ENCODE data around the gene WDR46. TPM values are rescaled to one million over a fixed set of nuclear protein-coding genes. Genes with fewer than 3 reads are reported as not detected.

WDR46 gene
- total and polyA plus RNA-seq, 5 experiments from 2014 or later, result 53.3 to 83.7 (median 71.3) TPM

GRCh38 chr6:33318426-33319073 is 29.5 kb upstream of the WDR46 start:
- H3K36me3 Mint-ChIP-seq, result peaks cover 0 to 45% (median 16%) of the 10 kb centered on the region in 3 donors
- POLR2A ChIA-PET, result interaction anchor here (0.5 to 5.3 kb wide), 21 partner anchors 8 to 474 kb away, joined by 3 to 141 read pairs (median 11); partner anchors contain the start of genes B3GALT4, PFDN6, RGL2 and RPS18
- H3K4me1 Mint-ChIP-seq, result peaks cover 41 to 90% (median 83%) of the 10 kb centered on the region in 4 donors
- no peak for DNase-seq
- H3K9me3 Mint-ChIP-seq, result no peaks in the 10 kb centered on the region
- H3K27me3 Mint-ChIP-seq, result no peaks in the 10 kb centered on the region
- peak overlapping the region; percentile 80 to 100 (median 99) for H3K4me3 Mint-ChIP-seq
- peak overlapping the region; percentile 95 to 100 (median 98) for H3K27ac Mint-ChIP-seq
- no peak for ATAC-seq

- POLR2A ChIA-PET, result interaction anchor here (0.6 to 5.3 kb wide), 28 partner anchors 9 to 1689 kb away, joined by 3 to 141 read pairs (median 5); partner anchors contain the start of genes B3GALT4, PFDN6, RGL2 and RPS18
- DNase-seq, result peak; percentile 89 to 98 (median 94)
- Mint-ChIP-seq H3K4me3 (peak within 1 kb of the TSS in 9 of 10 donors; percentile 96 to 100 (median 99)), H3K36me3 (peaks cover 0 to 45% (median 16%) of the 10 kb centered on the region in 3 donors), H3K9me3 (no peaks in the 10 kb centered on the region), H3K27me3 (no peaks in the 10 kb centered on the region), H3K27ac (peak within 1 kb of the TSS; percentile 95 to 100 (median 98)), H3K4me1 (peaks cover 36 to 87% (median 79%) of the 10 kb centered on the region in 4 donors)
- peak; percentile 59 to 62 for ATAC-seq
Observed at GRCh38 chr6:33317669-33318425, 28.8 kb upstream of the WDR46 start, which contains the start of gene ZBTB22. TSS of gene ZBTB22 (minus strand) at chr6:33317744. CDS start at chr6:33316916, 828 bp downstream.

- DNase-seq (no peak), ATAC-seq (no peak)
- H3K36me3 Mint-ChIP-seq, result peaks cover 0 to 46% (median 17%) of the 10 kb centered on the region in 3 donors
Observed at GRCh38 chr6:33317419-33317668, 28.3 kb upstream of the WDR46 start.

GRCh38 chr6:33316603-33317418 is 27.8 kb upstream of the WDR46 start:
- POLR2A ChIA-PET, result interaction anchor here (0.8 to 5.3 kb wide), 18 partner anchors 10 to 472 kb away, joined by 3 to 141 read pairs (median 10); partner anchors contain the start of genes B3GALT4, PFDN6, RGL2 and RPS18

More at GRCh38 chr6:33317419-33317668, 28.3 kb upstream of the WDR46 start:
- no peaks in the 10 kb centered on the region for H3K27me3 Mint-ChIP-seq
- peaks cover 36 to 88% (median 81%) of the 10 kb centered on the region in 4 donors for H3K4me1 Mint-ChIP-seq
- H3K9me3 Mint-ChIP-seq, result no peaks in the 10 kb centered on the region
- POLR2A ChIA-PET, result interaction anchor here (0.6 to 5.3 kb wide), 22 partner anchors 9 to 890 kb away, joined by 3 to 141 read pairs (median 8); partner anchors contain the start of genes B3GALT4, PFDN6, RGL2 and RPS18
- H3K27ac Mint-ChIP-seq, result peak overlapping the region in 9 of 10 donors; percentile 86 to 100 (median 95)
- H3K4me3 Mint-ChIP-seq, result peak overlapping the region in 9 of 10 donors; percentile 67 to 100 (median 83)

GRCh38 chr6:33315793-33316602 is 27.0 kb upstream of the WDR46 start:
- H3K27ac Mint-ChIP-seq, result peak overlapping the region; percentile 83 to 100 (median 98)
- H3K4me3 Mint-ChIP-seq, result peak overlapping the region; percentile 70 to 100 (median 97)
- ATAC-seq (no peak), DNase-seq (no peak)
- H3K9me3 Mint-ChIP-seq, result no peaks in the 10 kb centered on the region
- no peaks in the 10 kb centered on the region for H3K27me3 Mint-ChIP-seq
- H3K36me3 Mint-ChIP-seq, result peaks cover 0 to 42% (median 18%) of the 10 kb centered on the region in 3 donors
- POLR2A ChIA-PET, result interaction anchor here (0.6 to 5.3 kb wide), 9 partner anchors 9 to 110 kb away, joined by 3 to 141 read pairs (median 4); partner anchors contain the start of genes PFDN6, RPS18, VPS52 and WDR46
- peaks cover 29 to 85% (median 80%) of the 10 kb centered on the region in 4 donors for H3K4me1 Mint-ChIP-seq

More at GRCh38 chr6:33316603-33317418, 27.8 kb upstream of the WDR46 start:
- ATAC-seq, result no peak
- Mint-ChIP-seq H3K9me3 (no peaks in the 10 kb centered on the region), H3K27me3 (no peaks in the 10 kb centered on the region), H3K36me3 (peaks cover 0 to 44% (median 18%) of the 10 kb centered on the region in 3 donors), H3K4me3 (peak overlapping the region in 9 of 10 donors; percentile 67 to 100 (median 76)), H3K4me1 (peaks cover 32 to 88% (median 82%) of the 10 kb centered on the region in 4 donors), H3K27ac (peak overlapping the region; percentile 83 to 100 (median 96))
- DNase-seq, result peak in 1 of 10 donors; percentile 63

GRCh38 chr6:33314943-33315792 is 26.1 kb upstream of the WDR46 start:
- Mint-ChIP-seq H3K4me1 (peaks cover 28 to 82% (median 74%) of the 10 kb centered on the region in 4 donors), H3K27ac (peak overlapping the region; percentile 95 to 100 (median 98)), H3K27me3 (no peaks in the 10 kb centered on the region), H3K36me3 (peaks cover 0 to 41% (median 15%) of the 10 kb centered on the region in 3 donors), H3K9me3 (no peaks in the 10 kb centered on the region), H3K4me3 (peak overlapping the region; percentile 95 to 100 (median 98))
- DNase-seq (peak in 1 of 10 donors; percentile 21), ATAC-seq (no peak)
- POLR2A ChIA-PET, result interaction anchor here (0.6 to 5.3 kb wide), 8 partner anchors 10 to 43 kb away, joined by 4 to 141 read pairs (median 4); partner anchors contain the start of genes PFDN6, RPS18, VPS52 and WDR46

- H3K27me3 Mint-ChIP-seq, result no peaks in the 10 kb centered on the region
- peak overlapping the region; percentile 95 to 100 (median 98) for H3K27ac Mint-ChIP-seq
- POLR2A ChIA-PET, result interaction anchor here (1.1 to 5.3 kb wide), 3 partner anchors 10 to 37 kb away, joined by 4 to 141 read pairs (median 30); partner anchors contain the start of gene B3GALT4
- DNase-seq (peak; percentile 40 to 86 (median 75)), ATAC-seq (peak; percentile 32 to 55)
- peaks cover 22 to 75% (median 69%) of the 10 kb centered on the region in 4 donors for H3K4me1 Mint-ChIP-seq
- H3K36me3 Mint-ChIP-seq, result peaks cover 0 to 41% (median 9%) of the 10 kb centered on the region in 3 donors
- peak overlapping the region; percentile 95 to 99 (median 98) for H3K4me3 Mint-ChIP-seq
- no peaks in the 10 kb centered on the region for H3K9me3 Mint-ChIP-seq
Observed at GRCh38 chr6:33314515-33314942, 25.5 kb upstream of the WDR46 start.

GRCh38 chr6:33313709-33314514 is 24.9 kb upstream of the WDR46 start, which contains the start of gene TAPBP:
TSS of gene TAPBP (minus strand) at chr6:33314078. CDS start at chr6:33314041, 37 bp downstream.
- peaks cover 18 to 71% (median 65%) of the 10 kb centered on the region in 4 donors for H3K4me1 Mint-ChIP-seq
- DNase-seq, result peak; percentile 75 to 92 (median 88)
- ATAC-seq, result peak; percentile 61 to 66
- H3K4me3 Mint-ChIP-seq, result peak within 1 kb of the TSS; percentile 95 to 99 (median 98)
- H3K27me3 Mint-ChIP-seq, result no peaks in the 10 kb centered on the region
- H3K36me3 Mint-ChIP-seq, result peaks cover 0 to 39% (median 9%) of the 10 kb centered on the region in 3 donors
- H3K27ac Mint-ChIP-seq, result peak within 1 kb of the TSS; percentile 95 to 100 (median 98)
- H3K9me3 Mint-ChIP-seq, result no peaks in the 10 kb centered on the region
- POLR2A ChIA-PET, result interaction anchor here (0.9 to 5.3 kb wide), 18 partner anchors 12 to 344 kb away, joined by 3 to 141 read pairs (median 9); partner anchors contain the start of genes B3GALT4, CUTA, PFDN6 and RGL2

GRCh38 chr6:33313105-33313708 is 24.2 kb upstream of the WDR46 start:
- Mint-ChIP-seq H3K4me3 (peak overlapping the region; percentile 95 to 99 (median 98)), H3K27ac (peak overlapping the region; percentile 95 to 100 (median 98)), H3K4me1 (peaks cover 18 to 71% (median 65%) of the 10 kb centered on the region in 4 donors), H3K36me3 (peaks cover 0 to 40% (median 4%) of the 10 kb centered on the region in 3 donors), H3K27me3 (no peaks in the 10 kb centered on the region), H3K9me3 (no peaks in the 10 kb centered on the region)
- ATAC-seq (peak; percentile 6 to 15), DNase-seq (peak in 6 of 10 donors; percentile 26 to 44 (median 42))
- POLR2A ChIA-PET, result interaction anchor here (0.5 to 4.9 kb wide), 21 partner anchors 11 to 343 kb away, joined by 3 to 89 read pairs (median 6); partner anchors contain the start of genes B3GALT4, CUTA, PFDN6 and RGL2

Data from naive thymus-derived CD8-positive, alpha-beta T cell (primary cell).